ENCODE data around the gene ZBTB20. TPM values are rescaled to one million over a fixed set of nuclear protein-coding genes. Genes with fewer than 3 reads are reported as not detected.

The ZBTB20 gene
- total and polyA plus RNA-seq, 4 donors = 0.88 to 83.2 (median 20.4) TPM

GRCh38 chr3:114855839-114856238 lies 291.2 kb downstream of the ZBTB20 start:
- Histone ChIP-seq H3K36me3 (ENCODE audit: control insufficient read depth in 4 of 4, insufficient read depth in 3 of 4, low read depth in 1 of 4, low read length in 3 of 4) (no peaks in the 10 kb centered on the region), H3K27me3 (ENCODE audit: control insufficient read depth in 4 of 4, insufficient read depth in 4 of 4, low read length in 3 of 4) (no peaks in the 10 kb centered on the region), H3K9me3 (ENCODE audit: control insufficient read depth in 4 of 4, low read length in 3 of 4) (no peaks in the 10 kb centered on the region), H3K9ac (ENCODE audit: low read depth in 1 of 2, low read length in 2 of 2) (no peak overlapping the region), H3K4me3 (ENCODE audit: low read depth in 1 of 3, low read length in 3 of 3) (no peak overlapping the region), H3K27ac (ENCODE audit: low read depth in 1 of 2, low read length in 2 of 2) (no peak overlapping the region), H3K4me1 (ENCODE audit: control insufficient read depth in 4 of 4, insufficient read depth in 4 of 4, low read length in 3 of 4) (peaks cover 0 to 12% (median 1%) of the 10 kb centered on the region in 4 donors)
- no peak for TF ChIP-seq REST (IDR thresholded peaks at IDR 0.05)
- TF ChIP-seq EGR1 (IDR thresholded peaks at IDR 0.05; ENCODE audit: low read depth in 2 of 2) = no peak
- no peak for TF ChIP-seq RXRA (IDR thresholded peaks at IDR 0.05)
- TF ChIP-seq SP1 (IDR thresholded peaks at IDR 0.05) = no peak
- TF ChIP-seq TAF1 (conservative IDR thresholded peaks at IDR 0.05) = no peak
- no peak for TF ChIP-seq GABPA (IDR thresholded peaks at IDR 0.05 in 1 of 2, conservative IDR thresholded peaks at IDR 0.05 in 1 of 2)
- TF ChIP-seq ZBTB33 (IDR thresholded peaks at IDR 0.05) = no peak
- TF ChIP-seq HNF4G (IDR thresholded peaks at IDR 0.05) = no peak
- TF ChIP-seq FOXA2 (IDR thresholded peaks at IDR 0.05) = no peak
- TF ChIP-seq ATF3 (IDR thresholded peaks at IDR 0.05) = no peak
- TF ChIP-seq NR2F2 (IDR thresholded peaks at IDR 0.05) = no peak
- no peak for TF ChIP-seq FOXA1 (IDR thresholded peaks at IDR 0.05)
- no peak for TF ChIP-seq RAD21 (IDR thresholded peaks at IDR 0.05)
- no peak for DNase-seq (ENCODE audit: low spot score)
- WGBS = 95% methylated on average over 5 of the region's 5 CpGs

GRCh38 chr3:114852966-114853365 lies 294.1 kb downstream of the ZBTB20 start:
- peaks cover 0 to 2% (median 0%) of the 10 kb centered on the region in 4 donors for H3K36me3 ChIP-seq (ENCODE audit: control insufficient read depth in 4 of 4, insufficient read depth in 3 of 4, low read depth in 1 of 4, low read length in 3 of 4)
- H3K27ac ChIP-seq (ENCODE audit: low read depth in 1 of 2, low read length in 2 of 2) = no peak overlapping the region
- no peak for TF ChIP-seq RAD21 (IDR thresholded peaks at IDR 0.05)
- no peak for TF ChIP-seq ATF3 (IDR thresholded peaks at IDR 0.05)
- TF ChIP-seq NR2F2 (IDR thresholded peaks at IDR 0.05) = no peak
- no peak for TF ChIP-seq EGR1 (IDR thresholded peaks at IDR 0.05; ENCODE audit: low read depth in 2 of 2)
- H3K4me3 ChIP-seq (ENCODE audit: low read depth in 1 of 3, low read length in 3 of 3) = no peak overlapping the region
- no peak overlapping the region for H3K9ac ChIP-seq (ENCODE audit: low read depth in 1 of 2, low read length in 2 of 2)
- no peak for DNase-seq (ENCODE audit: low spot score)
- H3K27me3 ChIP-seq (ENCODE audit: control insufficient read depth in 4 of 4, insufficient read depth in 4 of 4, low read length in 3 of 4) = no peaks in the 10 kb centered on the region
- no peaks in the 10 kb centered on the region for H3K9me3 ChIP-seq (ENCODE audit: control insufficient read depth in 4 of 4, low read length in 3 of 4)
- 78% methylated on average over 3 of the region's 3 CpGs for WGBS
- H3K4me1 ChIP-seq (ENCODE audit: control insufficient read depth in 4 of 4, insufficient read depth in 4 of 4, low read length in 3 of 4) = peaks cover 5 to 19% (median 11%) of the 10 kb centered on the region in 4 donors

Measured in liver (tissue), 9 donors.